ENCODE data around the gene USO1.

Gene USO1

GRCh38 chr4:75858721-75859120 is 134.3 kb downstream of the USO1 start:
- no peak overlapping the region for H3K4me3 ChIP-seq (ENCODE audit: low read length)
- no peak for TF ChIP-seq ZNF274 (IDR thresholded peaks at IDR 0.05; ENCODE audit: low read depth, low read length)

DNA sequence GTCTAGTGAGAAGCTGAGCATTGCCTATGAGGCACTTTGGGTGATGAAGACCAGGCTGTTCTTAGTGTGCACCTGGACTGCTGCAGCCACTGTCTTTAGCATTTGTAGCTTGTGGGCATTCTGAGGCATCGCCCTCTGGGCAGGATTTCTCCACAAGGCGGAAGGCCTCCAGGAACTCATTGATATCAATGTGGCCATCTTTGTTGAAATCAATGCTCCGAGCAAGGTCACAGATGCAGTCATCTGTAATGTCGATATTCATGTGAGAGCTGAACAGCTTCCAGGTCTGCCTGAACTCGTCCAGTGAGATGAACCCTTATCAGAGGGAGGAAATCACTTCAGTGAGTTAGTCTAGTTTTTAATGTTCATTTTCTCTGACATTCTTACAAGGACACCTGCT is 136.2 kb downstream of the USO1 start:
- H3K4me3 ChIP-seq (ENCODE audit: low read length): no peak overlapping the region
- no peak for TF ChIP-seq ZNF274 (IDR thresholded peaks at IDR 0.05; ENCODE audit: low read depth, low read length)
